Stimulated activated CD4-positive, alpha-beta T cell treated with anti-CD3 and anti-CD28 coated beads, Interleukin-1b, Interleukin-23, amount 100 ng/mL, for 1 hour (primary cell): ENCODE measurements around the gene C6.
"Not testable (repeated sequence)": the region's sequence is repeated elsewhere in the genome, so short reads cannot be mapped to it uniquely, and the experiment has no call there.

ENCODE experiments used
- DNase-seq, 2 donors: peaks; one replicate each; pipeline ENCODE4 v3.0.0-alpha.2; 2020; ENCODE audit warnings: low read depth in 2 of 2

The C6 gene

DNA sequence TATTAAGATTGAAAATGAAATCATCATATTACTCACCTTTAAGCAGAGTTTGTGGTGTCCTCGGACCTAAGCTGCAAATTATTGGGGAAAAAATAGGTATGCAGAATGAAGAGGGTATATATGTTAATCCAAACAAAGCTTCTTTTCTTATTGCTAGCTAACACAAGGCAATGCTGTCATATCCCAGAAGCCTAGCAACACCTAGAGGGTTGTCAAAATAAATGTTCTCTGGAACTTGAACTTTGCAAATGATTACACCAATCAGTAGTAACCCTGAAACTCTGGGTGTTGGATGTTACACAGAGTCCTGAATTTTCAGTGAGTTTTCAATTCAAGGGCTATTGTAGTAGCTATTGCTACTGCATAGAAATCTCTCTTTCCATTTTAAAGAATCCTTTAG lies at the start of gene C6:
TSS of gene C6 (minus strand) at position 193 of the 400 bp plus-strand sequence. CDS start 10,302 bp downstream, outside the sequence.
- DNase-seq: no peak

DNA sequence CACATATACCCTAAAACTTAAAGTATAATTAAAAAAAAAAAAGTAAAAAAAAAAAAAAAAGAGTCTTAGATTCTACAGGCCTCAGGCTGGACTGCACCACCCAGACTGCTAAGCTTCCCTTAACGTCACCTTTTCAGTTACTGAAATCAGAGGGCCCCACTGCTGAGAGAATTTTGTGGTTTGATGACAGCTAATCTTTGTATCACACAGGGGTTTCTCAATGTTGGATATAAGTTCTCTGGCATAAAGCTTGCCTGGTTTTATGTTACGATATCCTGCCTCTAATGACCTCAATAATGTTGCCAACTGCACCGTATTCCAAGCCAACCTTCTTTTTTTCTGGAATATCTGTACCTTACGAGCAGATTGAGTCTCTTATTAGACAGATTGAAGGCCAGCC lies 43.1 kb upstream of the C6 start:
- DNase-seq: no peak

DNA sequence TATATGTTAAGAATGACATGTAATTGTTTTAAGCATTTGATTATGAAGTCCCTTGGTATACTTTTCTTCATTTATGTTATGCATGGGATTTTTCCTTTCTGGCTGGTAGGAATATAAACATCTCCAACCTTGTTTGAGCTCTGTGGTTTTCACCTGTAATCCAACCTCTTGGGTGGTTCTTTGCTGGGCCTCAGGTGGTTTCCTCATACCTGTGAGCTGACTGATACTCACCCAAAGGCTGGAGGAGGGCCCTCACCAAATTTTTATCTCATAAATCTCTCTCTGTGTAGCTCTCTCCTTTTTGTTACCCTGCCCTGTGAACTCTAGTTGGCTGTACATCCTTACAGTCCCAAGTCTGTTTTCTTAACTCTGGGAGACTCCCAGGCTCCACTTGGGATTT lies 39.8 kb upstream of the C6 start:
- DNase-seq: no peak

DNA sequence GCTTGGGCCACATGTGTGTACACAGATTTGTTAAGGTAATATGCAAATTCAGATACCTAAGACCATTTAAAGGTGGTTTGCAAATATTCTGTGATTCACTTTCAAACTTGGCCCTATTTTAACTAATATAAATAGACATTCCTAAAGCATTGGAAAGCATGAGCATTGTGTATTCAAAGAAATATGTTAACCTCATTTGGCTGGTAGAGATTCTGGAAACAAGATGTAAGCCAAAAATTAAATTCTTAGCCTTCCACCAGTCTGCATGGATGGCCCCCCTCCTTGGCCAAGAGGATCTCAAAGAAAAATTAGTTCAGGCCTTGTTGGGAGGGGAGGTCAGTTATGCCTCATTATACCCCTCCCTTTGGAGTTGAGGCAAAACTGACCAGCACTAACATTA lies 38.7 kb upstream of the C6 start:
- no peak for DNase-seq

DNA sequence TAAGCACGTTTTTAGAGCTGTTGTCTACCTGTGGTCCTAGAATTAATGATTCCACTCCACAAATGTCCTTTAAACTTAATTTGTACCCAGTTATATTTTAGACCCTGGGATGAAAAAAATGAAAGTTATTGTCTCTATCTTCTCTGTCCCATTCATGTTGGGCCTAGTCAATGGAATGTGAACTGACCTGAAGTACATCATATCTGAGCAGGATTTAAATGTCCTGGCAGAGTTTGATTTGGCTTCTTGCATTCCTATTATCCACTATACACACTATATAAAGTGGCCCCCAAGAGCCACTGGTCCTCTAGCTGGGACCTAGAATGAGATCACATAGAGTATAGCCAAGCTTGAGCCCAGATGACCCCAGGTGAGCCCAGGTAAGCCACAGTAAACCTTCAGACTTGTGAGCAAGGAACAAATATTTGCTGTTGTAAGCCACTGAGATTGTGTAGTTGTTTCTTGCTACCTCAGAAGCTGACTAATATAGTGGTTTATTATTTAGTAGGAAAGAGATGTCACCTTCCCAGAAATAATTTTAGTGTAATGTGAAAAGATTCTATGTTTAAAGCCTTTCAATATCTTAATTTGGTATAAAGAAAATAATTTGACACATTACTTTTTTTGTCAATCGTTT lies 37.1 kb upstream of the C6 start:
- DNase-seq: no peak

DNA sequence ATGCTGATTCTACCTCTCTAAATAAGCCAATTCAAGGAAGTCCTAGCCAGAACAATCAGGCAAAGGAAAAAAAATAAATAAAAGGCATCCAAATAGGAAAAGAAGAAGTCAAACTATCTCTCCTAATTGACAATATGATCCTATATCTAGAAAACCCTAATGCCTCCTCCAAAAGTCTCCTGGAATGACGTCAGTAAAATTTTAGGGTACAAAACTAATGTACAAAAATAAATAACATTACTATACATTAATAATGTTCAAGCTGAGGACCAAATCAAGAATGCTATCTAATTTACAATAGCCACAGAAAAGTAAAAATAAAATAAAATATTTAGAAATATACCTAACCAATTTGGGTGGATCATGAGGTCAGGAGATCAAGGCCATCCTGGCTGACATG lies 33.8 kb upstream of the C6 start:
- no peak for DNase-seq

DNA sequence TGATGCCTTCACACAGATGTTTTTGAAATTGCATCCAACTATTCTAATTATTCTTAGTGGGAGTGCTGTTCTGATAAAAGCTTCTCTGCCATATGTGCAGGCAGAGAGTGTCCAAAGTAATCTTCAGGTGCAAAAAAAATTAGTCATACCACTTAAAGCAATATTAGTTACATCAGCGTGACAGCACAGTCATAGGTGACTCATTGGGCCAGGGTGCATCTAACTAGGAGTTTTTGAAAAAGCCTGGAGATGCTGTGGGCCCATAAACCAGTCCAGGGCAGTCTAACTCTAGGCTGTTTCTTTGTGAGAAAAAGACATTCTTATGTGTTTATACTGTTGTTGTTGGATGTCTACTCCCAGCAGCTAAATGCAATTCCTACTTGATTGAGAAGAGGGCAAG lies 33.0 kb upstream of the C6 start:
- no peak for DNase-seq

DNA sequence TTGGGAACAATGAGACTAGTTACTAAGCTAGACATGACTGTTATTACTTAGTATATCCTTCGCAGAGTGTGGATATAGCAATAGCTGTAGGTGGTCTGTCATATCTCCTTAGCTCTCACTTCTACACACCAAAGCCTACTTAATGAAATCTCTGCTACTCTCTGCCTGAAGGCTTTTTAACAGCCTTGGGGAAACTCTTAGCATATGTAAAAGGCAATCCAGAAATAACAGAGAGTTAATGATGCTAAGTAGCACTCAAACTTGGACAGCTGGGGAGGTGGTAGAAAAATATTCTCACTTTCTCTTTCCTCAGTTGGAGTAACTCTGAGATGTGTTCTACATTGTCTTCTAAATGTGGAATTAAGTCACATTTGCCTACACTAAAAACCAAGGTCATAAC lies 30.2 kb upstream of the C6 start:
- no peak for DNase-seq

DNA sequence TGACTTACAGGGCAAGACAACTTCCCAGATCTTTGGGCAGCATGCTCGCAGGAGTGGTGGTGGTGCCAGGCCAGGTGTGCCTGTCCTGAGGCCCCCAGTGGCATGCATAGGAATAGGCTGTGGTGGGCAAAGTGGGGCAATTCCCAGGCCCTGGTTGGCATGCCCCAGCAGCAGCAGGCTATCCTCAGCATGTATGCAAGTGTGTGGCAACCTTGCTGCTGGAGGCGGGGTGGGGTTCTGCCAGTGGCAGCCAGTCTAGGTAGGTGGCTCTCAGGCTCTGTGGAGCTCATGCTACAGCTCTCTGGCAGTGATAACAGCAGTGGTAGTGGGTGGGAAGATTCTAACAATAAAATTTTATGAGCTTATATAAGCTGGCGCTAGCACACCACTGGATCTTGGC lies 27.7 kb upstream of the C6 start:
- DNase-seq: no peak

DNA sequence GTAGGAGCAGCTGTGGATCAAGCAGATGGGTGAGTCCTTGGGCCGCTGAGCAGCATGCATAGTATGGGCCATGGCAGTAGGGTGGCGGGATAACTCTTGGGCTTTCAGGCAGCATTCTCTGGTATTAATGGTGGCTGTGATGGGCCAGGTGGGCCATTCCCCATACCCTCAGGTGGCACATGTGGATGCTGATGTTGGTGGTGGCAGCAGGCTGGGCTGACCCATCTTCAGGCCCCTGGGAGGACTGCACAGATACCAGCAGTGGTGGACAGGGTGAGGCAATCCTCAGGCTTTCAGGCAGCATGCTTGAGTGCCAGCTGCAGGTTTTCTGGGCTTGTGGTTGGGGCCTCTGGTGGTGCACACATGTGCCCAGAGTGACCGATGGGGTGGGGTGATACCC lies 27.1 kb upstream of the C6 start:
- no peak for DNase-seq

DNA sequence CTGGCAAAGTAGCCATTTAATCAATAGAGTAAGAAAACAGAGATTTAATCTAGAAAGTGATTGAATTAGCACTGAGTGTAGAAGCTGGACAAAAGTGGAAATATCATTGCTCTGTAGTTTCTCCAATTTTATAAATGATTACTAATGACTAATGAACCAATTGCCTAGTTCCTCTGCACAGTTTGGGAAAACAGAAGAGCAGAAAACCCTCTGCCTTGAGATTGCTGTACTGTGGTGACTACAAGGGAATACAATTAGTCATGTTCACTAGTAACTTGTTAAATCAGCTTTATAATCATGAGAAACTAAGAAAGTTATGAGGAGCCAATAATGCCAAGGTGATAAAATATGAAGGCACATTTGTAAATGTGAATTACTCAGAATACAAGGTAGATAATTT lies 21.1 kb upstream of the C6 start:
- DNase-seq: no peak

DNA sequence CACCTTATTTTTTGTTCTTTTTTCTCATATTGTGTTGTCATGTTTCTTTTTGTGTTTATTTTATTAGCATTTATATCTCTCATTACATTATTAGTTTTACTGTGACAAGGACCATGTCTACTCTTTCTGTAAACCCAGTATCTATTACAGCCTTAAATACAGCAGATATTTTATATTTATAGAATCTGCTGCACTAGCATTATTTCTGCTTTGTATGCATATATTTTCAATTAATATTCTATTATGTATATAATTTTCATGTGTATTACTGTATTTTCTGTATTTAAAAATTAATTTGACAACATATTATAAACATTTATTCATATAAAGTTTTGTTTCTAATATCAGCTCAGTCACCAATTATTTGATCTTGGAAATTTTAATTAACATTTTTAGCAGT lies 19.5 kb upstream of the C6 start:
- DNase-seq: no peak

DNA sequence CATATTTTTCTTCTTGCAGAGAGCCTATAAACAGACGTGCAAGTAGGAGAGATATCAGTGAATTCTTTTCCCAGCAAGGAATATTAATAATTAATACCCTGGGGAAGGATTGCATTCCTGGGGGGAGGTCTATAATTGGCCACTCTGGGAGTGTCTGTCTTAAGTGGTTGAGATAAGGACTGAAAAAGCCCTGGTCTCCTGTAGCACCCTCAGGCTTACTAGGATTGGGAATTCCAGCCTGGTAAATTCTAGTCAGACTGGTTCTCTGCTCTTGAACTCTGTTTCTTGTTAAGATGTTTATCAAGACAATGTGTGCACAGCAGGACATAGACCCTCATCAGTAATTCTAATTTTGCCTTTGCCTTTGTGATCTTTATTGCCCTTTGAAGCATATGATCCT lies 16.9 kb upstream of the C6 start:
- DNase-seq: not testable (repeated sequence)

DNA sequence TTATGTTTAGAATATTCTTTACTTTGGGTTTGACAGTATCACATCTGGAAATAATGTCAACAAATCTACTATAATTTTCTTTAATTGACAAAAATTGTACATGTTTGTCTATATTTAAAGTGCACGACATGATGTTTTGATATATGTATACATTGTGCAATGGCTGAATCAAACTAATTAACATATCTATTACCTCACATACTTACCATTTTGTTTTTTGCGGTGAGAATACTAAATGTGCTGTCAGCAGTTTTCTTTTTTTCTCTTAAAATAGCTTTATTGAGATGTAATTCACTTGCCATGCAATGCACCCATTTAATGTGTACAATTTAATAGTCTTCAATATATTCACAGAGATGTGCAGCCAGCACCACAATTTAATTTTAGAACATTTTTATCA lies 10.6 kb upstream of the C6 start:
- DNase-seq: no peak

DNA sequence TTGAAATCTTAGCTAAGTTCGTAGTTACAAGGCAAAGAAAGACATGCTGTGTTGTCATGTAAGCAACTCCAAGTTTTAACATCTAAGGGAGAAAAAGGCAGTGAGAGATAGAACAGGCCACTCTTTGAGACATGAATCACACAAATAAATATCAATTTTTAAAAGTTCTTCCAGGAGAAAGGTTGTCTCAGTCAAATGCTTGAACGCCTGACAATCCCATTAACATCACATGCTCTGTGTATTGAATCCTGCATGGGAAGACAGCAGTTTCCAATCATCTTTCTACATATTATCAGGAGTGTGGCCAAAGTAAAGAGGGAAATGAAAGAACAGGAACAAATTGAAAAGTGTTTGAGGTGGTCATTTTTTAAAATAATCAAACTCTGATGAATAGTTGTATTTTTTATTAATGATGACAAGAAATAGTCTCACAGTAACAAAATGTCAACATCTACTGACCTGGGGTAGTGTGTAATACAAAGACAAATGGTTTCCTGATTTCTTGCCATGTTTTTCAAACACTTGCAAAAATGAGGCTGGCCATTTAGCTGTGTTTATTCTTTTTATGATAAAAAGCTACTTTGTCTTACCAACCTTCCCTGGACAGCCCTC lies 6.4 kb upstream of the C6 start:
- no peak for DNase-seq

DNA sequence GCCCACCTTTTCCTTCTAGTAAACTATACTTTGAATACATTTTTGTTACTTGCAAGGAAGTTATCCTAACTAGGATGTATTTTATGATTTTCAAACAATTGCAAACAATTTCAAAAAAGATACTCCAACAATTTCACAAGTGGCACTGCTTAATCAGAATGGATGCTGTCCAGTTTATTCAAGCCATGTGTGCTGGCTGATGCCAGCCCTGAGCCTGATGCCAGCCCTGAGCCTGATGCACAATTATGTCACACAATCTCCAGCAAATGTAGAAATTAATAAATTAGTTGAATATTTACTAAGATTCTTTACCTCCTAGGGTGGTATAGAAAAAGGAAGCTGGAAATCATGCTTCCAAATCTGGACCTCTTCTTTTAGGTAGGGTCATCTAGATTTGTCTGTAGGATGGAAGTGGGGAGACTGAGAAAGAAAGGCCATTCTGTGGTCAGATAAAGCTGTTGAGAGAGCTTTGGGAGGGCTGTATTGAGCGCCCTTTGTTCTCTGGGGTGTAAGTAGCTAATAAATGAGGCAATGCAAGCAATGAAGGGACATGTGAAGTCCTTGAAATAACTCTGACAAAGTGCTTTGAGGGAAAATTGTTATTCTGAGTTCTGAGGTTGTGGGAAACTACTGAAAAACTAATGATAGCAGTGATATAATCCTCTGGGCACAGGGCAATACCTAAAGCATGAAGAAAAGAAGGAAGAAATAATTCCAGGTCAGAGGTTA lies 5.8 kb upstream of the C6 start:
- no peak for DNase-seq

DNA sequence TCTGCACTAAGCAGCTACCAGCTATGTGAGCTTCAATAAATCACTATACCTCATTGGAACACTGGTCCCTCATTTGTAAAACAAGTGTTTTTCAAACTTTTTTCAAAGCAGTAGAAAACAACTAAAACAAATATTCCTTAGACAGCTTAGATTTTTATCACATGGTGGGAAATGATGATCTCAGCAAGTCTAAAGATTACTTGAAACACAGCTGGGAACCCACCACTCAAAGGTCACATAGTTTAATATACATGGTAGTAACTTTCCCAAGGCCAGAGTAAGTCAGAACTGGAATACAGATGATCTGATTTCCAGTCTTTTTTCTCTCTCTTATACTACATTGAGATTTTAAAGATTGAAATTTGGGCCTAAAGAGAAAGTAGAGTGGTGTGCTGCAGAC lies 850 bp upstream of the C6 start:
- no peak for DNase-seq

DNA sequence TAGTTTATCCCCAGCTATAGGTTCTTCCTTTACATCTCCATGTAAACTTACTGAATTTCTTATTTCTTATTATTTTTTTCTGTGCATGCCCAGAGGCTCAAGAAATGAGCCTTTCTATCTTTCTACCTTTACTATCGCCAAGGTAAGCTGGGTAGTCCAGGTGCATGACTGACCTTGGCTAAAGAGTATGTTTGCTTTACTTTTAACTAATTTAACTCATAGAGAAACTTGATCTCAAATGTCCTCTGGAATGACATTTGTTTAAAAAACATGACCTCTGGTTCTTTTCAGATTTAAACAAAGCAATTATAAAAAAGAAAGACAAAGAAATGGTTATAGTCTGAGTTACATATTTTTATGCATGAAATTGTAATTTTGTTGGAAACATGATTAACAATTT lies 397 bp downstream of the C6 start:
- no peak for DNase-seq

DNA sequence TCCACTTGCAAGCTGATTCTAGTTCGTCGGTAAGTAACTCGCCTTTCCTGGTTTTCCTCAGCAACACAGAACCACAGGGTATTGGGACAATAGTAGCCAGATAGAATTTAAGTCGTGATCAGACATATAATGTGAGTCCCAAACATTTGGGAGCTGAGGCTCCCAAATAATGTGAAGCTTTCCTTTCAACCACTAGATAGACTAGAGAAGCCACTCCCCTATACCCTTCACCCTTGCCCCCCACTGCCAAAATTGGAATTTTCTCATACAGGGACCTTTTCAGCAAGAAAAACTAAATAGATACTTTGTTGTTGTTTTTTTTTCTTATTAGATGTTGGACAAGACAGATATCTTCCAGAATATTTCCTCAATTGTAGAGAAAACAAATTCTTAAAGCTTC lies 1.9 kb downstream of the C6 start:
- DNase-seq: no peak

DNA sequence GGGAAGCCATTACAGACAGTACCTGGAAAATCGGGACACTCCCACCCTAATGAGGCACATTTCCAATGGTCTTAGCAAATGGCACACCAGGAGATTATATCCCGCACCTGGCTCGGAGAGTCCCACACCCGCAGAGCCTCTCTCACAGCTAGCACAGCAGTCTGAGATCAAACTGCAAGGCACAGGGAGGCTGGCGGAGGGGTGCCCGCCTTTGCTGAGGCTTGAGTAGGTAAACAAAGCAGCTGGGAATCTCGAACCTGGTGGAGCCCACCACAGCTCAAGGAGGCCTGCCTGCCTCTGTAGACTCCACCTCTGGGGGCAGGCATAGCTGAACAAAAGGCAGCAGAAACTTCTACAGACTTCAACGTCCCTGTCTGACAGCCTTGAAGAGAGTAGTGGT lies 7.9 kb downstream of the C6 start:
- DNase-seq: not testable (repeated sequence)

DNA sequence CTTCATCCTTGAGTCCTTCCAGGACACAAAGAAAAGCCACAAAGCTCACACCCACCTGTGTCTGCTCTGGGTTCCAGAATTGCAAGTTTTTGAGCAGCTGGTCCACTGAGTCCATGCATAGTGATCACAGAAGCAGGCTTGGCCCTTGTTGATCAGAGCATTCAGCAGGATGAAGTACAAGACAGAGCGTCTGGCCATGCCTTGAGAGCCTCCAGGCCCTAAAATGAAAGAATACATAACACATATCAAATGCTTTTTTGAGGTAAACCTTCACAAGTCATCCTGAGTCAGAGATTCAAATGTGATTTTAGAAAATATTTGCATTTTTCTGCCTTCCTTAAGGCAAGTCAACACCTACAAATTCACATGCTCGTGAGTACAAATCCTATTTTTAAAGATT lies 10.3 kb downstream of the C6 start:
- no peak for DNase-seq

DNA sequence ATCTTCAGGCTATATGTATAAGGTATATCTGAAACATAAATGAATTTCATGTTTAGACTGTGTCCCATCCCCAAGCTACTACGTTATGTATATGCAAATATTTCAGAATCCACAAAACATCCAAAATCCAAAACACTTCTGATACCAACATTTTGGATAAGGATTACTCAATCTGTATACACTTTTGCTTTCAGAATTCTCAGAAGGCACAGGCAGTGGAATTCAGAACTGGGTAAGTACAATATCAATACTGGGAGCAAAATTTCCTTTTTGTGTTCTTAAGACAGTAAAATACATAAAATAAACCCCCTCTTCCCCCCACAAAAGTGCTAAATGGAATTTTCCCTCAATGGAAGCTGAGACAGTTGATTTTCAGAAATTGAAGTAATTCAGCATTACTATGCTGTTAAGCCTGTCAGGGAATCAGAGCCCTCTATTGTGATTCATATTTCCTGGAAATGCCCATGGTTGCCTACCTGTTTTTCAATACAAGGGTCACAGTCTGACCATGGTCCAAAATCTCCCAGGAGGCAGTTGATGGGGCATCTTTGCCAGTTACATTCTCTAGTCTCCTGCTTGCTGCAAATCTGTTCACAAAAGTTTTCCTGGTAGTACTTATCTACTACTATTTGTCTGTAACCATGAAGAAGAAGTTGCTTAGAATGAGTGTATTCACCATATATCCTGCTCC lies 12.1 kb downstream of the C6 start:
- no peak for DNase-seq

DNA sequence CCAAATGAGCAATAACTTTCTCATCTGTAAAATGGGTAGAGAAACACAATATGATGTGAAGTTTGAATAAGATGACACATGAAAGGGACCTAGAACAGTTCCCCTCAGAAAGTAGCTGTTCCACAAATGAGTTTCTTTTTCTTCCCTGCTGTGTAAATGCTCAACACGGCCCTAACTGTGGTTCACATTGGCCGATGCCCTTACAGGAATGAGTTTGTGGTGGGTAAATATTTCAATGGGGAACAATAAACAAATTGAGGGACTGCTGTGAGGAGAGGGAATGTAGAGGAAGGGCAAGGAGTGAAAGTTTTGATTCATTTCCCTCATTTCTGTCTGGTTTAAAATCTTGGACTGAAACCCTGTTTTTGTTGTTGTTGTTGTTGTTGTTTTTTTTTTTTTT lies 12.8 kb downstream of the C6 start:
- no peak for DNase-seq
